Smooth muscle cell (in vitro differentiated cells): ENCODE data around the gene ADAMTS9. TPM values are rescaled to one million over a fixed set of nuclear protein-coding genes. Genes with fewer than 3 reads are reported as not detected.

Source experiments
- DNase-seq: peaks from one replicate; lab custom pipeline; 2025; ENCODE audit not compliant: unreplicated experiment; lab: John Stamatoyannopoulos, UW
- H2AFZ ChIP-seq: fragments of 200-600 bp; sonication (generic); 2 replicates; pipeline ENCODE4 v1.6.0; 2016; ENCODE audit warnings: antibody characterized with exemption, low read depth, mild to moderate bottlenecking
- H3F3A ChIP-seq: fragments of 200-600 bp; sonication (generic); 2 replicates; pipeline ENCODE4 v1.6.0; 2017; ENCODE audit warnings: antibody characterized with exemption, low read depth
- H3K27ac ChIP-seq: fragments of 200-600 bp; sonication (generic); 2 replicates; pipeline ENCODE4 v1.5.1; 2016; ENCODE audit warnings: low read depth, mild to moderate bottlenecking
- H3K27me3 ChIP-seq: fragments of 200-600 bp; sonication (generic); 2 replicates; pipeline ENCODE4 v1.6.1; 2016; ENCODE audit warnings: low read depth, mild to moderate bottlenecking
- H3K36me3 ChIP-seq: fragments of 200-600 bp; sonication (generic); 2 replicates; pipeline ENCODE4 v1.5.1; 2016; ENCODE audit warnings: low read depth
- H3K4me1 ChIP-seq: fragments of 200-600 bp; sonication (generic); 2 replicates; pipeline ENCODE4 v1.5.1; 2016; ENCODE audit warnings: low read depth
- H3K4me2 ChIP-seq: fragments of 200-600 bp; sonication (generic); 2 replicates; pipeline ENCODE4 v1.6.0; 2016; ENCODE audit warnings: mild to moderate bottlenecking
- H3K4me3 ChIP-seq: fragments of 200-600 bp; sonication (generic); 2 replicates; pipeline ENCODE4 v1.5.1; 2016; ENCODE audit warnings: mild to moderate bottlenecking
- H3K79me2 ChIP-seq: fragments of 200-600 bp; sonication (generic); 2 replicates; pipeline ENCODE4 v1.6.0; 2016; ENCODE audit warnings: low read depth, mild to moderate bottlenecking
- H3K9ac ChIP-seq: fragments of 200-600 bp; sonication (generic); 2 replicates; pipeline ENCODE4 v1.6.0; 2016; ENCODE audit warnings: low read depth
- H3K9me3 ChIP-seq: fragments of 200-600 bp; sonication (generic); replicated peaks from 2 replicates; pipeline ENCODE4 v1.5.1; 2016; ENCODE audit warnings: low read depth
- H4K20me1 ChIP-seq: fragments of 200-600 bp; sonication (generic); 2 replicates; pipeline ENCODE4 v1.6.0; 2016; ENCODE audit warnings: low read depth
- CTCF ChIP-seq: fragments of 200-600 bp; sonication (generic); IDR thresholded peaks from 2 replicates; pipeline ENCODE4 v1.5.1; 2017; ENCODE audit warnings: borderline replicate concordance, mild to moderate bottlenecking, antibody characterized with exemption; ENCODE audit not compliant: insufficient read depth, poor library complexity, severe bottlenecking
- WGBS: methylation state at CpG from one replicate; pipeline ENCODE4 v1.1.7; 2016; ENCODE audit warnings: low lambda C conversion rate; 5-methylcytosine and 5-hydroxymethylcytosine counted together
- polyA plus RNA-seq: library from polyadenylated mRNA; unstranded; fragments of >200 nt; fragmentation: Nextera tagmentation; extraction: Ambion mirVana; gene quantifications from 2 replicates; pipeline ENCODE4 v1.2.1, GENCODE V29; 2016
- total RNA-seq: library from RNA; depleted of rRNA; stranded (reverse); fragments of >200 nt; gene quantifications from 2 replicates; pipeline ENCODE4 v1.2.3, GENCODE V29; 2014

Gene ADAMTS9
- total and polyA plus RNA-seq, 2 experiments from 2014 or later, result 18.7 to 66.6 TPM

GRCh38 chr3:64559588-64559987 lies 128.2 kb downstream of the ADAMTS9 start:
- Histone ChIP-seq H3K9me3 (no peaks in the 10 kb centered on the region), H3K4me3 (no peak overlapping the region), H4K20me1 (no peaks in the 10 kb centered on the region), H3K27me3 (no peaks in the 10 kb centered on the region), H3K27ac (no peak overlapping the region), H3K79me2 (no peaks in the 10 kb centered on the region), H3K36me3 (peaks cover 2% of the 10 kb centered on the region), H3K4me1 (peaks cover 21% of the 10 kb centered on the region), H3K4me2 (no peak overlapping the region), H2AFZ (no peak overlapping the region), H3F3A (no peaks in the 10 kb centered on the region), H3K9ac (no peak overlapping the region)
- WGBS, result 93% methylated on average over 7 of the region's 7 CpGs
- no peak for DNase-seq
- TF ChIP-seq CTCF, result no peak

- Histone ChIP-seq H3K27me3 (no peaks in the 10 kb centered on the region), H3K27ac (no peak overlapping the region), H3K9me3 (no peaks in the 10 kb centered on the region), H3K4me1 (peaks cover 19% of the 10 kb centered on the region), H3K79me2 (no peaks in the 10 kb centered on the region), H3K4me3 (no peak overlapping the region), H3K4me2 (no peak overlapping the region), H3K9ac (no peak overlapping the region), H3F3A (no peaks in the 10 kb centered on the region), H2AFZ (no peak overlapping the region), H4K20me1 (no peaks in the 10 kb centered on the region), H3K36me3 (no peaks in the 10 kb centered on the region)
- no peak for TF ChIP-seq CTCF
- no peak for DNase-seq
- WGBS, result 96% methylated on average over 3 of the region's 3 CpGs
Observed at GRCh38 chr3:64556046-64556445, 131.8 kb downstream of the ADAMTS9 start.

DNA sequence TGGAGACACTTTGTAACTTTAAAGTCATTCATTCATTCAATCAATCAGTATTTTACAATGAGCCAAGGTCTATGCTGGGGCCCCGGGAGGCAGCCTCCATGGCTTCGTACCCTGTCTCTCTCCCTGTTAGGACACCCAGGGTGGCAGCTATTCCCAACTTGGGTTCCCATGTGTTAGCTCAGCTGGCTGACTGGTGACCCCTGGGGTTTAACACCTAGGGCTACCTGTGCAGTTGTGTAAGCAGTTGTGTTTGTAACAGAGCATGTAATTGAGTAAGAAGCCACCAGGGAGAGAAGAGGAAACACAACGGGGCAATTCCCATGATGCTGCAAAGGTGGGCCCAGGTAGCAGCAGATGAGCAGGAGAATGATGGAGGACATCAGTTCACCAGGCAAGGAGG lies 132.4 kb downstream of the ADAMTS9 start:
- Histone ChIP-seq H3K4me2 (no peak overlapping the region), H3K9ac (no peak overlapping the region), H3K27ac (no peak overlapping the region), H3K27me3 (no peaks in the 10 kb centered on the region), H3K36me3 (peaks cover 4% of the 10 kb centered on the region), H4K20me1 (no peaks in the 10 kb centered on the region), H3K4me3 (no peak overlapping the region), H3K79me2 (no peaks in the 10 kb centered on the region), H2AFZ (no peak overlapping the region), H3K4me1 (peaks cover 19% of the 10 kb centered on the region), H3F3A (no peaks in the 10 kb centered on the region), H3K9me3 (no peaks in the 10 kb centered on the region)
- 94% methylated on average over 3 of the region's 3 CpGs for WGBS
- no peak for TF ChIP-seq CTCF
- DNase-seq, result no peak

GRCh38 chr3:64554096-64554920 lies 133.5 kb downstream of the ADAMTS9 start:
- Histone ChIP-seq H3K4me2 (no peak overlapping the region), H4K20me1 (no peaks in the 10 kb centered on the region), H3K36me3 (peaks cover 4% of the 10 kb centered on the region), H3K4me3 (no peak overlapping the region), H3K79me2 (no peaks in the 10 kb centered on the region), H3K27me3 (no peaks in the 10 kb centered on the region), H3K27ac (no peak overlapping the region), H3K9me3 (no peaks in the 10 kb centered on the region), H3F3A (no peaks in the 10 kb centered on the region), H2AFZ (no peak overlapping the region), H3K9ac (no peak overlapping the region), H3K4me1 (peaks cover 19% of the 10 kb centered on the region)
- no peak for TF ChIP-seq CTCF
- WGBS, result 83% methylated on average over 7 of the region's 7 CpGs
- DNase-seq, result no peak
